ENCODE measurements around the gene OPHN1.

Gene OPHN1

DNA sequence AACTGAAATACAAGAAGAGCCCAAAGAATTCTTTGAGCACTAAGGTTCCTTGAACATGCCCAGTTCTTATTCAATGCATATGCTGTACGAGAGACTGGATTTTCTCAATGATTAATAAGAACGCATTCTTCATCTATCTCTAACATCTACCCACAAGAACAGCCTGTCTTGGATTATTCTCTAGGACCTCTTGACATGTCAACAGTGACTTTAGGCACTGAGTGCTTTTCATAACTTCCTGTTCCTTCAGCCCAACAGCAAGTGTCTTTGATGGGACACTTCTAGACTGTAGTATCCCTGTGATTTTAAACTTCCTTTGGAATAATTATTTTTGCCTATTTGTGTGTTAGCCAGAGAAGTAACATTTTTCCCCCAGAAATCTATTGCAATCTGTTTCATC lies 69.3 kb downstream of the OPHN1 start:
- no peak overlapping the region for H3K9ac ChIP-seq
- no peak overlapping the region for H2AFZ ChIP-seq (ENCODE audit: low read depth)
- H3K79me2 ChIP-seq (ENCODE audit: insufficient read depth, low read depth): no peaks in the 10 kb centered on the region
- H3K4me3 ChIP-seq (IDR thresholded peaks at IDR 0.05; ENCODE audit: insufficient read depth, low read depth, low read length): no peak overlapping the region
- H3K4me2 ChIP-seq: no peak overlapping the region
- H3K27me3 ChIP-seq (ENCODE audit: insufficient read depth, low read depth): no peaks in the 10 kb centered on the region
- no peaks in the 10 kb centered on the region for H3K36me3 ChIP-seq (ENCODE audit: insufficient read depth)
- H4K20me1 ChIP-seq (ENCODE audit: insufficient read depth): no peaks in the 10 kb centered on the region
- TF ChIP-seq, protein P1, sequence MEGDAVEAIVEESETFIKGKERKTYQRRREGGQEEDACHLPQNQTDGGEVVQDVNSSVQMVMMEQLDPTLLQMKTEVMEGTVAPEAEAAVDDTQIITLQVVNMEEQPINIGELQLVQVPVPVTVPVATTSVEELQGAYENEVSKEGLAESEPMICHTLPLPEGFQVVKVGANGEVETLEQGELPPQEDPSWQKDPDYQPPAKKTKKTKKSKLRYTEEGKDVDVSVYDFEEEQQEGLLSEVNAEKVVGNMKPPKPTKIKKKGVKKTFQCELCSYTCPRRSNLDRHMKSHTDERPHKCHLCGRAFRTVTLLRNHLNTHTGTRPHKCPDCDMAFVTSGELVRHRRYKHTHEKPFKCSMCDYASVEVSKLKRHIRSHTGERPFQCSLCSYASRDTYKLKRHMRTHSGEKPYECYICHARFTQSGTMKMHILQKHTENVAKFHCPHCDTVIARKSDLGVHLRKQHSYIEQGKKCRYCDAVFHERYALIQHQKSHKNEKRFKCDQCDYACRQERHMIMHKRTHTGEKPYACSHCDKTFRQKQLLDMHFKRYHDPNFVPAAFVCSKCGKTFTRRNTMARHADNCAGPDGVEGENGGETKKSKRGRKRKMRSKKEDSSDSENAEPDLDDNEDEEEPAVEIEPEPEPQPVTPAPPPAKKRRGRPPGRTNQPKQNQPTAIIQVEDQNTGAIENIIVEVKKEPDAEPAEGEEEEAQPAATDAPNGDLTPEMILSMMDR (conservative IDR thresholded peaks at IDR 0.05; ENCODE audit: low read depth, low read length): no peak
- H3K4me1 ChIP-seq (ENCODE audit: low read depth, poor library complexity, severe bottlenecking): no peaks in the 10 kb centered on the region
- H3K27ac ChIP-seq: no peak overlapping the region

DNA sequence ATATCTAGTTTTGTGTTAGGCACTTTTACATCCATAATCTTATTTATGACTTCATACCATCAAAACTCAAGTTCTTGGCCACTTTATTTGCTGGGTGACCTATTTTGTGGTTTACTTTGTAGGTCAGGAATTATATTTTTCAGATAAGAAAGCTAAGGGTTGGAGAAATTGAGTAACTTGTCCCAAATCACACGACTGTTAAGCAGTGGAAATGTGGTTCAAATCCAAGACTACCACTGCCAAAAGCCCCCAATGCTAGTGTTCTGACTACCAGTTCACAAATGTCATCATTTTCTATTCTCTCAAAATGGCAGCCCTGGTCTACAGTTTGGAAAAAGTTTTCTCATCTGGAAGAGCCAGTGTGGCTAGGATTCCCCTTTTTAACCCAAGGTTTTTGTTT lies 74.6 kb downstream of the OPHN1 start:
- Histone ChIP-seq H3K9ac (no peak overlapping the region), H3K4me1 (ENCODE audit: low read depth, poor library complexity, severe bottlenecking) (no peaks in the 10 kb centered on the region), H3K79me2 (ENCODE audit: insufficient read depth, low read depth) (no peaks in the 10 kb centered on the region), H3K4me3 (IDR thresholded peaks at IDR 0.05; ENCODE audit: insufficient read depth, low read depth, low read length) (no peak overlapping the region), H2AFZ (ENCODE audit: low read depth) (no peak overlapping the region), H4K20me1 (ENCODE audit: insufficient read depth) (no peaks in the 10 kb centered on the region), H3K27ac (no peak overlapping the region), H3K36me3 (ENCODE audit: insufficient read depth) (no peaks in the 10 kb centered on the region), H3K4me2 (no peak overlapping the region), H3K27me3 (ENCODE audit: insufficient read depth, low read depth) (no peaks in the 10 kb centered on the region)
- TF ChIP-seq, protein P1 (conservative IDR thresholded peaks at IDR 0.05; ENCODE audit: low read depth, low read length): no peak

DNA sequence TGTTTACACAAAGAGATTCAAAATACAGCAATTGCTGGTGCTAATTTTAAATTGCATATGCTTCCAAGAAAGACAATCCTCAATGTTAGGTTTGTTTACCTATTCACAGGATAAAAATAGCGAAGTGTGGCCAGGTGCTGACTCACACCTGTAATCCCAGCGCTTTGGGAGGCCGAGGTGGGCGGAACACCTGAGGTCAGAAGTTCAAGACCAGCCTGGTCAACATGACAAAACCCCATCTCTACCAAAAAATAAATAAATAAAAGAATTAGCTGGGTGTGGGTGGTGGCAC lies 77.7 kb downstream of the OPHN1 start:
- Histone ChIP-seq H3K4me3 (IDR thresholded peaks at IDR 0.05; ENCODE audit: insufficient read depth, low read depth, low read length) (no peak overlapping the region), H3K27me3 (ENCODE audit: insufficient read depth, low read depth) (no peaks in the 10 kb centered on the region), H4K20me1 (ENCODE audit: insufficient read depth) (no peaks in the 10 kb centered on the region), H3K9ac (no peak overlapping the region), H3K36me3 (ENCODE audit: insufficient read depth) (no peaks in the 10 kb centered on the region), H3K4me2 (no peak overlapping the region), H3K27ac (no peak overlapping the region), H3K4me1 (ENCODE audit: low read depth, poor library complexity, severe bottlenecking) (no peaks in the 10 kb centered on the region), H2AFZ (ENCODE audit: low read depth) (no peak overlapping the region), H3K79me2 (ENCODE audit: insufficient read depth, low read depth) (no peaks in the 10 kb centered on the region)
- TF ChIP-seq, protein P1 (conservative IDR thresholded peaks at IDR 0.05; ENCODE audit: low read depth, low read length): no peak

DNA sequence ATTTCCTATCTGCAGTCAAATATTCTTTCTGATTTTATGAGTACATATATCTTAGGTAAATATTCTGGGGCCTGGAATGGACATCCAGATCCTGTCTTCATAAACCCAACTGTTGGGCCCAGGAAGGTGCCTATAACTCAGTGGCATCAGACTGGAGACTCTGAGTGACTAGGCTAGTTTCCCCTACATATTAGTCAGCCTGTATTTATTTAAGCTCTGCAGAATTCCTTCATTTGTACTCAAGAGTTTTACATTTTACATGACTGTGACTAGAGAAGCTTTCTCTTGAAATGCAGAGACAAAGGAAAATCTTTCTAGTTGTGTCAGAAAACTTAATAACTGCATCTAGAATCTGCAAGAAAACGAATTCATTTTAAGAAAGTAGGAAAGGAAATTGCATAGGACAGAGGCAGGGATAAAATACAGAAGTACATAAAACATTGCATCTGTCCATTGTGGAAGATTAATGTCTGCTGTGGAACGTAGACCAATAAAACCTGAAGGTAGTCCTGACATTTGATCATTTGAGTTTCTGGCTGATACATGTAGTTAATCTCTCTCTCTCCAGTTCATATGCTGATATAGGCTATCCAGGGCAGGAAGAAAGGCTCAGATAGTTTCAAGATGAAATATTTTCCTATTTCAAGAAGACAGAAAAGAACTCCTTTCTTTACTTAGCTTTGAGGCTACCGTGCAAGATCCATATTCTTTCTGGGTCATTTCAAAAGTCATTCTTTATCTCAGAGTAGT lies 78.2 kb downstream of the OPHN1 start:
- Histone ChIP-seq H3K4me2 (no peak overlapping the region), H3K4me1 (ENCODE audit: low read depth, poor library complexity, severe bottlenecking) (no peaks in the 10 kb centered on the region)
- TF ChIP-seq, protein P1 (conservative IDR thresholded peaks at IDR 0.05; ENCODE audit: low read depth, low read length): no peak

More for the DNA sequence above, 78.2 kb downstream of the OPHN1 start:
- Histone ChIP-seq H3K27me3 (ENCODE audit: insufficient read depth, low read depth) (no peaks in the 10 kb centered on the region), H3K27ac (no peak overlapping the region), H3K36me3 (ENCODE audit: insufficient read depth) (no peaks in the 10 kb centered on the region), H3K4me3 (IDR thresholded peaks at IDR 0.05; ENCODE audit: insufficient read depth, low read depth, low read length) (no peak overlapping the region), H4K20me1 (ENCODE audit: insufficient read depth) (no peaks in the 10 kb centered on the region), H3K79me2 (ENCODE audit: insufficient read depth, low read depth) (no peaks in the 10 kb centered on the region), H3K9ac (no peak overlapping the region), H2AFZ (ENCODE audit: low read depth) (no peak overlapping the region)
